HepG2 (cell line): ENCODE measurements around the gene PDZD4.

Experiments used
- CCAR2 ChIP-seq: fragments of 200-400 bp; formaldehyde crosslinking; optimal IDR thresholded peaks from 2 replicates; pipeline ENCODE3; 2018; ENCODE audit warnings: low read depth, mild to moderate bottlenecking, low read length, moderate library complexity
- CTCF ChIP-seq: sonication (generic); formaldehyde crosslinking; IDR thresholded peaks from 2 replicates; pipeline ENCODE4 v1.5.0; 2020; ENCODE audit warnings: mild to moderate bottlenecking, missing genetic modification reagents, moderate library complexity
- HNRNPUL1 ChIP-seq: fragments of 200-400 bp; formaldehyde crosslinking; IDR thresholded peaks from 2 replicates; pipeline ENCODE4 v1.6.1; 2017; ENCODE audit warnings: low read depth, mild to moderate bottlenecking, low read length, moderate library complexity
- KDM1A ChIP-seq: IDR thresholded peaks from 2 replicates; pipeline ENCODE4 v1.6.1; 2016; ENCODE audit warnings: missing compliant biosample characterization
- SAP130 ChIP-seq: IDR thresholded peaks from 2 replicates; pipeline ENCODE4 v1.6.1; 2016; ENCODE audit warnings: low read depth

DNA sequence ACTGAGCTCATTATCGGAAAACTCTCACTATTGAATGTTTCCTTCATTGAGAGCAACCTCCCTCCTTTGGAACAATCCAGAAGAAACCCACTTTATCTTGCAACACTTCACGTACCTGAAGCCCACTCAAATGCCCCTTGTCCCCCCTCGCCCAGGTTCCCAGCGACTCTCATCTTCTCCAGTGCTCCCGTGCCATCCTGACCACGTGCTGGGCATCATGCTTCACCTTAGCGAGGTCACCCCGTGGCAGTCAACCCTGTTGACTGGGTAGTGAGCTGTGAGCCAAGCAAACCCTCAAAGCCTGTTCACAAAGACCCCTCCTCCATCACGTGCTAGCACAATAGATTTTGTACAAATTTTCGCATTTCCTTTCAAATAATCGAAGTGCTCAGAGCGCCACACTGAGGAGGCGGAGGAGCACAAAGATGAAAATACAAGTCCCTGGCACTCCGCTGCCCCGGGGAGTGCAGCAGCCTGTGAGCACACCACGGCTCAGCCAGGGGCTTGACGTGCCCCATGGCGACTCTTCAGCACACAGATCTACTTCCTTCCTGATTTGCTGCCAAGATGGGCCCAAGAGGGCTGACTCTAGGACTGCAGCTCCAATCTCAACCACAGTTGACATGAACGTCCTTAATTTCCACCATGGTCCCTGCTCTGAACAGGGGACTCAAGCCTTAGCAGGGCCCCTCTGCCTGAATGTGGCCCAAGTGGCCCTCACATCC lies 15.6 kb downstream of the PDZD4 start:
- no peak for TF ChIP-seq KDM1A (CRISPR knock-in tag)
- no peak for TF ChIP-seq CTCF
- TF ChIP-seq CCAR2: no peak
- no peak for TF ChIP-seq HNRNPUL1
- no peak for TF ChIP-seq SAP130 (CRISPR knock-in tag)
